ENCODE results near the gene SLC3A2.

The SLC3A2 gene

DNA sequence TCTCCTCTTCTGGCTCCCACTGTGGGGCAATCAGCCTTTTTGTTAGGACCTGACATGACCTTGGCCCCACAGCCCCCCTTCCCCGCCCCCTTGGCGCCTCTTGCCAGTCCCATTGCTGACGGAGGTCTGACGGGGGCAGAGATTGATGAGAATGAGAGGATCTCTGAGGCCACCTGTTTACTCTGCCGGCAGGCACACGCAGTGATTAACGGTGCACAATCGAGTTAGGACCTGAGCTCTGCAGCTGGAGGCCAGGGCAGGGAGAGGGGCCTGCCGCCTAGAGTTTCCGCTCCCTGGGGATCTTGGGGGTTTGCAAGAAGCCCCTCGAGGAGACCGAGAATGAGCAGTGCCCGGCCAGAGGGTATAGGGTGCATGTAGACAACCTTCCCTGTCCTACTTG, 47.3 kb downstream of the SLC3A2 start:
- Mint-ChIP-seq H3K27ac (no peak overlapping the region), H3K36me3 (ENCODE audit: low read depth) (no peaks in the 10 kb centered on the region), H3K4me3 (peak overlapping the region; percentile 54), H3K27me3 (ENCODE audit: low read depth, poor library complexity) (peaks cover 89% of the 10 kb centered on the region), H3K9me3 (peaks cover 12% of the 10 kb centered on the region), H3K4me1 (peaks cover 55% of the 10 kb centered on the region)
- TF ChIP-seq, protein P1, sequence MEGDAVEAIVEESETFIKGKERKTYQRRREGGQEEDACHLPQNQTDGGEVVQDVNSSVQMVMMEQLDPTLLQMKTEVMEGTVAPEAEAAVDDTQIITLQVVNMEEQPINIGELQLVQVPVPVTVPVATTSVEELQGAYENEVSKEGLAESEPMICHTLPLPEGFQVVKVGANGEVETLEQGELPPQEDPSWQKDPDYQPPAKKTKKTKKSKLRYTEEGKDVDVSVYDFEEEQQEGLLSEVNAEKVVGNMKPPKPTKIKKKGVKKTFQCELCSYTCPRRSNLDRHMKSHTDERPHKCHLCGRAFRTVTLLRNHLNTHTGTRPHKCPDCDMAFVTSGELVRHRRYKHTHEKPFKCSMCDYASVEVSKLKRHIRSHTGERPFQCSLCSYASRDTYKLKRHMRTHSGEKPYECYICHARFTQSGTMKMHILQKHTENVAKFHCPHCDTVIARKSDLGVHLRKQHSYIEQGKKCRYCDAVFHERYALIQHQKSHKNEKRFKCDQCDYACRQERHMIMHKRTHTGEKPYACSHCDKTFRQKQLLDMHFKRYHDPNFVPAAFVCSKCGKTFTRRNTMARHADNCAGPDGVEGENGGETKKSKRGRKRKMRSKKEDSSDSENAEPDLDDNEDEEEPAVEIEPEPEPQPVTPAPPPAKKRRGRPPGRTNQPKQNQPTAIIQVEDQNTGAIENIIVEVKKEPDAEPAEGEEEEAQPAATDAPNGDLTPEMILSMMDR (IDR thresholded peaks at IDR 0.05) = no peak
- no peak for DNase-seq

DNA sequence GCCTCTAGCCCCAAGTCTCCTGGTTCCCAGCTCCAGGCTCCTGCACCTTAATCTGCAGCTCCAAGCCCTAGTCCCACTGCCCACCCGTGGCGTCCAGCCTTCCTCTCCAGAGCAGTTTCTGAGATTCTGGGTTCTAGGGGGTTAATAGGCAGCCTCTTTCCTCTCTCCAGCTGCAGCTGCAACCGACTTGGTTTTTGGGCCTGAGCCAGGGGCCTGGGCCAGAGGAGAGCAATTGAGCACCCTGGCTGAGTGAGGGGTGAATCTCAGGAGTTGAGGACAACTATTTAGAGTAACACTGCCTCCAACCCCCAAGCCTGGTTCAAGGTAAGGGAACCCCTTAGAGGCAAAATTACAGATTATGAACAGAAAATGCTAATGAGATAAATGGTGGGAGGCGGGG, 49.5 kb downstream of the SLC3A2 start:
- no peak overlapping the region for H3K27ac Mint-ChIP-seq
- no peak overlapping the region for H3K4me3 Mint-ChIP-seq
- TF ChIP-seq, protein P1 (IDR thresholded peaks at IDR 0.05) = no peak
- peaks cover 48% of the 10 kb centered on the region for H3K4me1 Mint-ChIP-seq
- H3K9me3 Mint-ChIP-seq = peaks cover 6% of the 10 kb centered on the region
- peaks cover 80% of the 10 kb centered on the region for H3K27me3 Mint-ChIP-seq (ENCODE audit: low read depth, poor library complexity)
- H3K36me3 Mint-ChIP-seq (ENCODE audit: low read depth) = no peaks in the 10 kb centered on the region
- no peak for DNase-seq

DNA sequence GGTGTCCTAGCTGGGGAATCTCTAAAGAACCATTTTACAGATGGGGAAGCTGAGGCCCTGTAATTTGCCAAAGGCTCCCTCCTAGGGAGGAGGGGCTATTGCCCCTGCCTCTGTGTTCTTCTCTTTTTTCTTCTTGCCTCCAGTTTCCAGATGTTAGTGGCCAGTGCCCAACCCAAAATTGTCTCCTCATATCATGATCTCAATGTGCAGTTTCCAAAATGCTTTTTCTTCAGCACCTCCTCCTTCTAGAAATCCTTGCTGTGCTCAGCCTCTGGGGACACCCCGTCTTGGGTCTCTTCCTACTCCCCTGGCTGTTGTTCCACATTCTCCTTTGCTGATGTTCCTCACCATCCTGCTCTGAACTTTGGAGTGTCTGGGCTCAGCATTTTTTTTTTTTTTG, 50.0 kb downstream of the SLC3A2 start:
- Mint-ChIP-seq H3K27ac (no peak overlapping the region), H3K36me3 (ENCODE audit: low read depth) (no peaks in the 10 kb centered on the region), H3K27me3 (ENCODE audit: low read depth, poor library complexity) (peaks cover 79% of the 10 kb centered on the region), H3K9me3 (peaks cover 1% of the 10 kb centered on the region), H3K4me3 (no peak overlapping the region), H3K4me1 (peaks cover 43% of the 10 kb centered on the region)
- TF ChIP-seq, protein P1 (IDR thresholded peaks at IDR 0.05) = no peak
- DNase-seq = no peak

DNA sequence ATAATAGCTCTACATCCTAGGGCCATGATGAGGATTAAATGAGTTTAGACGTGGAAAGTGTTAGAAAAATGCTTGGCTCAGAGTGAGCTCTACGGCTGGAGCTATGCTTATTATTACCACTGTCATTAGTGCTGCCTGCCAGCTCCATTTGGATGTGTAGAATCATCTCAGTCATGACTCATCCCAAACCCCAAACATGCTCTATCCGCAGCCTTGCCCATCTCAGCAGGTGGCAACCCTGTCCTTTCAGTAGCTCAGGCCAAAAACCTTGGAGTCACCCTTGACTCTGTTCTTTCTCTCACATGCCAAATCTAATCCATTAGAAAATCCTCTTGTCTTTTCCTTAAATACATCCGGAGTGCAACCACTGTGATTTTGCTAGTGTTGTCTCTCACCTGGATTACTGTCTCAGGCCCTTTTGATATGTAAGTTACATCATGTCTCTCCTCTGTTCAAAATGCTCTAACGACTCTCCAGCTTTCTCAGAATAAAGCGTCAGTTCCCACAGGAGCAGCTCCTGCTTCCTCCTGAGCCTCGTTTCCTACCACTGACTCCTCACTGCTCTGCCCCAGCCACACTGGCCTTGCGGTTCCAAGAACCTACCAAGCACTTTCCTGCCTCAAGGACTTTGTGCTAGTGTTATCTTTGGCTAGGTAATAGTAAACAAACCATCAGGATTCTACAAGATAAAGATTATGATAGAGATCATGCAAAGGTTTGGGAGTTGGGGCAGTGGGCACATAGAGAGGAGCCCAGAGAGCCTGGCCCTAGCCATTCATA, 51.0 kb downstream of the SLC3A2 start:
- H3K36me3 Mint-ChIP-seq (ENCODE audit: low read depth) = no peaks in the 10 kb centered on the region
- H3K27ac Mint-ChIP-seq = no peak overlapping the region
- H3K9me3 Mint-ChIP-seq = no peaks in the 10 kb centered on the region
- no peak overlapping the region for H3K4me3 Mint-ChIP-seq
- DNase-seq = no peak
- H3K4me1 Mint-ChIP-seq = peaks cover 36% of the 10 kb centered on the region
- peaks cover 73% of the 10 kb centered on the region for H3K27me3 Mint-ChIP-seq (ENCODE audit: low read depth, poor library complexity)
- TF ChIP-seq, protein P1 (IDR thresholded peaks at IDR 0.05) = no peak

DNA sequence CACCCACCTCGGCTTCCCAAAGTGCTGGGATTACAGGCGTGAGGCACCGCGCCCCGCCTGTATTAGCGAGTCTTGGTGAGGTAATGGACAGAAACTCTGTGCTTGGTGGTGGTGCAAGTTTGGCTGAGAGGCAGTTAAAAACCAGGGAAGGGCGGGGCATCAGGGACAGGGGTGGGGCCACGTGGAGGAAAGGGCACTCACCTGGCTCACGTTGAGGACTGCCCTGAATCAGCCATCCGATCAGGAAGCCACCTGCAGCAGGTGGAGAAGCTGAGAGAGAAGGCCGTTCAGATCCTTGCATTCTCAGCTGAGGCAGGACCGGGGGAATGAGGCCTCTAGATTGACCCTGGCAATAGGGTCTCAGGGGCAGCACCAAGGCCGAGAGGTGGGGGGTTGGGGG, 52.6 kb downstream of the SLC3A2 start:
- peaks cover 7% of the 10 kb centered on the region for H3K9me3 Mint-ChIP-seq
- peaks cover 25% of the 10 kb centered on the region for H3K4me1 Mint-ChIP-seq
- H3K27ac Mint-ChIP-seq = no peak overlapping the region
- peaks cover 57% of the 10 kb centered on the region for H3K27me3 Mint-ChIP-seq (ENCODE audit: low read depth, poor library complexity)
- no peaks in the 10 kb centered on the region for H3K36me3 Mint-ChIP-seq (ENCODE audit: low read depth)
- no peak overlapping the region for H3K4me3 Mint-ChIP-seq
- no peak for DNase-seq
- TF ChIP-seq, protein P1 (IDR thresholded peaks at IDR 0.05) = no peak
